ENCODE data around the gene ARMC5.

The ARMC5 gene

GRCh38 chr16:31504159-31504558 is 44.9 kb downstream of the ARMC5 start:
- no peak for DNase-seq

DNA sequence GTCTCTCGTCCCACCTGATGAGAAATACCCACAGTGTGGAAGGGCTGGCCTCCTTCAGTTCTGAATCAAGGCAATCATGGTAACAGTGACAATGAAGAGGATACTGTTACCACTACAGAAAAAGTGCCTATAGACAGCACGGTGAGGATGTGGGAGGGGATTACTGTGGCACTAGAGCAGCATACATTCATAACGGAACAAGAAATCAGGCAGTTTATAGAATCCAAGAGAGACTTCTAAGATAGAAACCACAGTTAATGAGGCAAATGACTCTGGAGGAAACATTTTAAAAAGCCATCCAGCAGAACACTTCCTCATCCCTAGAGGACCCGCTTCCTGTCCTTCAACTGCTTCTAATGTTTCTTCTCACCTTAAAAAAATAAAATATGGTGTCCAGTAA is 46.2 kb downstream of the ARMC5 start:
- no peak for DNase-seq

GRCh38 chr16:31507617-31507928 is 48.3 kb downstream of the ARMC5 start:
- no peak for DNase-seq

- peak; percentile 51 to 75 (median 62) for DNase-seq
Observed at GRCh38 chr16:31507929-31508705, 48.8 kb downstream of the ARMC5 start, which contains the start of gene RUSF1. Gene RUSF1, minus strand, starts transcription at chr16:31508391. Its CDS starts 18 bp downstream, at chr16:31508373.

- no peak for DNase-seq
Observed at GRCh38 chr16:31508706-31509195, 49.5 kb downstream of the ARMC5 start.

- no peak for DNase-seq
Observed at GRCh38 chr16:31513126-31513525, 53.8 kb downstream of the ARMC5 start.

- no peak for DNase-seq
Observed at GRCh38 chr16:31513884-31514283, 54.6 kb downstream of the ARMC5 start.

Data from activated naive CD4-positive, alpha-beta T cell (primary cell).